Measurements from ENCODE around the gene C11orf54. TPM values are rescaled to one million over a fixed set of nuclear protein-coding genes. Genes with fewer than 3 reads are reported as not detected.
A peak's percentile ranks its signal among the peaks of the same experiment; 100 is the strongest.
"Not testable (repeated sequence)": the region's sequence is repeated elsewhere in the genome, so short reads cannot be mapped to it uniquely, and the experiment has no call there.

Gene C11orf54
- total RNA-seq, 1 donor from 2014 or later: 36.4 TPM

DNA sequence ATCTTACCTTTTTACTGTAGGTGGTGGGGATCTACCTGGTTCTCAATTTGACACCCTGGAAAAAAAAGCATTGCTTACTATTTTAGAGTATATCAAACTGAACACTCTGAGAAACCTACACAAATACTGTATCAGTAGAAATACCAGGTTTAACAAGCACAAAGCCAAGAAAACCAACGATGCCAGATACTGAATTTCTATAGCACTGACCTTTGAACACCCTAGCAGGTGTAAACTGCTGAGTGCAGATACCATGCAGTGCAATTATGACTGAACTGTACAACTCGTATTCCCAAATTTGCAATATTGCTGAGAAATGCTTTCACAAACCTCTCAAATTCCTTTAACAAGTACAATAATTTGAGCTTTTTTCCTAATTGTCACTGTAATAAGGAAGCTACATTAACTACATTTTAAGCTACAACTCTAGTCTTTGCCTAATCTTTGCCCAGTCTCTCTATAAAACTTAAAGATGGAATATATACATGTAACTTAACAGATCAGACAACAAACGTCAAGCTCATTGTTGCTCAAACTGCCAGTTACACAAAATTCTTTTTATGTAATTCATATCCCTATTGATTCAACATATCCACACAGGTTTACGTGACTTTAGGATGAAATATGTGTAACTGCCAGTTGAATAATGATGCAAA is 9.1 kb upstream of the C11orf54 start:
- DNase-seq (no peak), ATAC-seq (no peak)
- intact Hi-C loops (cut with micrococcal nuclease): loop anchor here (2.0 kb wide), 1 partner anchor 32 kb away; no protein-coding TSS in a partner anchor

DNA sequence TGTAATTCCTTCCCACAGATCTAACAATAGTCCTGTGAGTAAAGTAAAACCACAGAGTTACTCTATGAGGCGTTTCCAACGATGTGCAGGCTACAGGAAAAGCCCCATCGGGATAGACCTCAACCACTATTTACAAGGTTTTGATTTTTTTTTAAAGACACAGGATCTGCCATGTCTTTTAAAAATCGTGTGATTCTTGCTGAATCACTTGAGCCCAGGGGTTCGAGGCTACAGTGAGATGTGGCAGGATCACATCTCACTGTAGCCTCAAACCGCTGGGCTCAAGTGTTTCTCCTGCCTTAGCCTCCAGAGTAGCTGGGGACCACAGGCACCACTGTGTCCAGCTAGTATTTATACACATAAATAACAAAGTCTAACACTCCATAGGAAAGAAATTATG is 8.0 kb upstream of the C11orf54 start:
- intact Hi-C loops (cut with micrococcal nuclease): loop anchor here (2.0 kb wide), 1 partner anchor 31 kb away; no protein-coding TSS in a partner anchor
- no peak for DNase-seq
- no peak for ATAC-seq

DNA sequence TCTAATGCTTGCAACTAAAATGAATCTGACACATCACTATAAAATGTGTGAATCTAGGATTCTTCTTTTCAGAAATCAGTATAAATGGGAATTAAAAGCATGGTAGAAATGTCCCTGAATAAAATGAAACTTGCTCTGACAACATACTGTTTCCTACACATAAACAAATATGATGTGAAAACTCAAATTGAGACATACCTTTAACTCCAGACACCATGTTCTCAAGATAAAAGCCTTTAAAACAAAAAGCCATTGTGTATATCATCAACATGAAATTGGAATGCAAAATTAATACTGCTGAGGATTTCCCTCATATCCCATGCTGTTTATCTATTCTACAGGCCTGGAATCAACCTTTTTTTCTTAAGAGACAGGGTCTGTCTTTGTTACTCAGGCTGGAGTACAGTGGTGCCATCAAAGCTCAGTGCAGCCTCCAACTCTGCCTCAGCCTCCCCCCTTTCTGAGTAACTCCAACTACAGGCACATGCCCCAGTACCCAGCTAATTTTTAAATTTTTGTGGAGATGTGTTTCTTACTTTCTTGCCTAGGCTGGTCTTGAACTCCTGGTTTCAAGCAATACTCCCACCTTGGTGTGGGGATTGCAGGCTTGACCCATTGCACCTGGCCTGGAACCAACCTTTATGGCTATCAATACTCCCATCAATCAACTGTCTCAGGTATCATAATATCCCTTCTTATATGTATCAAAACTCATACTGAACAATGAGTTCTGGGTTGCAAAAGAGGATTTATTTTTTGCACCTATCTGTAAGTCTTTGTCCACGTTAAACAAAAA is 6.8 kb upstream of the C11orf54 start:
- intact Hi-C loops (cut with micrococcal nuclease): no loop called here
- ATAC-seq (no peak), DNase-seq (no peak)

DNA sequence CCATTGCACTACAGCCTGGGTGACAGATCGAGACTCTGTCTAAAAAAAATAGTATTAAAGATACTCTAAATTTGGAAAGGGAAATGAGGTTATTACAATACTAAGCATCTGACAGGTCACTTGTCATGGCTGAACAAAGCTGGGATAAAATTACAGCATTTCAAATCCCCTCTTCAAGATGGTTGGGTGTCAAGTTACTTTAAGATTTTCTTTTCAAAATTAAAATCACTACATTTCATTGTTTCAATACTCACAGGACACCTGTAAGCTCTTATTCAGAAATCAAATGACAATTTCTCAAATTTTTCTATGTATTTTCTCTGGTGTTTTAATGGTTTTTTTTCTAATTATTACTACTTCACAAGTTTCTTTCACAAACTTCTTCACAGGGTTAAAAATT is 5.8 kb upstream of the C11orf54 start:
- intact Hi-C loops (cut with micrococcal nuclease): no loop called here
- ATAC-seq (no peak), DNase-seq (no peak)

DNA sequence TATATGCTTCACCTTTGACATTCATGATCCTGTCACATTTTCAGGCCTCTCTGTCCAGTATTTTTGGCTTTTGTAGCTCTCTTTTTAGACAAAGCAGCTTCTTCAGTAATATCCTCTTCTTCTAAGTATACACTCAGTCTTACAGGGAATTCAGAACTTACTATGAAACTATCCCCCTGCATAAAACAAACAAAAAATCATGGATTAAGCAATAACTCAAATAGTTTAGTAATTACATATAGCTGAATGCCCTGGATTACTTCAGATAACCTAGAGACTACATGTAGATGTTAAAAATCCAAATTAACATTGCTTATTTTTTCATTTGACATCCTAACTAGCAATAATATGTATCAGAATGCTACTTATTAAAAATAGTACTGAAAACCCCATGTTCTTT is 5.3 kb upstream of the C11orf54 start:
- DNase-seq (no peak), ATAC-seq (no peak)
- intact Hi-C loops (cut with micrococcal nuclease): no loop called here

DNA sequence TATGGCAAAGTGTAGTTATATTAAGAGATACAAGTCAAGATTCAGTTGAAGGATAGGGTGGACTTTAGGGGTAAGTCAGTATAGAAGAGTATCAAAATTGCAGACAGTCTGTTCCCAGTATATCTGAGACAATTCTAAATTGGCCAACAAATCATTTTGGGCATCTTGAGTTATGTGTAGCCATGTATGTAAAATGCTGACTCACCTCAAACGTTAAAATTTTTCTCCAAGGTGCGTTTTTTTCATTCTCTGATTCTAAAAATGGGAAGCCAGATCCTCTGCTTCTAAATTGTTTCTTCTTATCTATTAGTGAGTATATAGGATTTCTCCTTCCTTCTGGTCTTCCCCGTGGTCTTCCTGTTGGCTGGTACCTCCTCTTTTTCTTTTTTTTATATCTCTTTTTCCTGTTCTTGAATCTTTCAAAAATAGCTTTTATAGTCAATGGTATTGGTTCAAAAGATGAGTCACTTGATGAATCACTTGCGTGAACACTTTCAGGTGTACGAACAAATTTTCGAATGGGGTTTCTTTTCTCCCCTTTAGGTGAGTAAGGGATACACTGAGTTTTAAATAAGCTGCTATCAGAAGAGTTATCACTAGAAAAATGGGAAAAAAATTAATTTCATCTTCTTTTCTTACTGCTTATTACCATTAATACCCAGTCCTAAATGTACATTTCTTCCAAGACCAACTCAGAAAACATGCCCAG is 3.4 kb upstream of the C11orf54 start:
- DNase-seq (no peak), ATAC-seq (no peak)
- intact Hi-C loops (cut with micrococcal nuclease): no loop called here

DNA sequence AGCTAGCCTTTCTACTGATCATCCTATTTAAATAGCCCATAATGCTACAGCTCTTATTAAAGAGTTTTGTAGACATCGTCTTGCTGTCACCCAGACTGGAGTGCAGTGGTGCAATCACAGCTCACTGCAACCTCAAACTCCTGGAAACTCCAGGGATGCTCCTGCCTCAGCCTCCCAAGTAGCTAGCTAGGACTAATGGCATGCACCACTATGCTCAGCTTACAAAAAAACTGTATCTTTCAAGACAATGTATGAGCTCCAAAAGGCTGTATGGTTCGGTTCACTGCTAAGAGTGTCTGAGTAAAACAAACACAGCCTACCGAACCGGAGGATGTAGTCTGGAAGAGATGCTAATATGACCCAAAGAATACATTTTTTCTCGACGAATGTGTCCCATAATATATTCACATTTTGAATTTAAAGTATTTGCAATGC is 2.8 kb upstream of the C11orf54 start:
- DNase-seq: no peak
- no peak for ATAC-seq
- intact Hi-C loops (cut with micrococcal nuclease): no loop called here

DNA sequence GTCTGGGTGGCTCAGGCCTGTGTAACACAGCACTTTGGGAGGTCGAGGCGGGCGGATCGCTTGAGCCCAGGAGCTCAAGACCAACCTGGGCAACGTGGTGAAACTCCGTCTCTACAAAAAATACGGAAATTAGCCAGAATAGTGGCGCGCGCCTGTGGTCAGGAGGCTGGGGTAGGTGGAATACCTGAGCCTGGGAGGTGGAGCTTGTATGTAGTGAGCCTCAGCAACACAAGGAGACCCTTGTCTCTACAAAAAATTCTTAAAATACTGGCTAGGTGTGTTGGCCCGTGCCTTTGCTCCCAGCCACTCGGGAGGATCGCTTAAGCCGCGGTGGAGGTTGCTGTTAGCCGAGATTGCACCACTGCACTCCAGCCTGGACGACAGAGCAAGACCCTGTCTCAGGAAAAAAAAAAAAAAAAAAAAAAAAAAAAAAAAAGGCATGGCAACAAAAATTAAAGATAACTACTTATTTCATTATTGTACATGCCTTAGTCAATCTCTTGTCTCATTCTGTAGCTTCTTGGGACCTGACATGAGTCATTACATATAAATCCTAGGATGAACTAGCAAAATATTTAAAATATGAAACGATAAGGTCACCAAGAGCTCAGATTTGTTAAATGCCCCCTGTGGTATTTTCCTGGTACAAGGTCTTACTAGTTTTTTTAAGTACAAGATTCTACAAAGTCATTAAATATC is 1.3 kb upstream of the C11orf54 start:
- no peak for ATAC-seq
- intact Hi-C loops (cut with micrococcal nuclease): loop anchor here (5.0 kb wide), 1 partner anchor 42 kb away; the partner anchor contains the start of gene MED17
- DNase-seq: no peak

DNA sequence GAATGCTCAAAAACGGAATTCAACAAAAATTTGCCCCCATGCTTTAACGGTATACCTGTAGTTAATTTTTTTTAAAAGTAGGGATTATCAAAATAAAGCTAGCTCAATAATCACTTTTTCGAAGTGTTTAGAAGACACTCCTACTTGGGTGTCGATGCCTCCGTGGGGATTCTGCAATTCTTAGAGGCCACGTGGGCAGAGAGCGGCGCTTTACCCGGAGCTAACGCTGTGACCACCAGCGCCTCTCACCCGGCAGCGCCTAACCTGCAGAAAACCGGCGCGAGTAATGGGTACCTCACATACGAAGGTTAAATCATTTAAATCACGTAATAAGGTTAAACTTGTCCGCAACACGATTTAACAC is 760 bp upstream of the C11orf54 start:
- intact Hi-C loops (cut with micrococcal nuclease): loop anchor here (5.0 kb wide), 1 partner anchor 42 kb away; the partner anchor contains the start of gene MED17
- peak; percentile 67 for DNase-seq
- ATAC-seq: peak; percentile 66

DNA sequence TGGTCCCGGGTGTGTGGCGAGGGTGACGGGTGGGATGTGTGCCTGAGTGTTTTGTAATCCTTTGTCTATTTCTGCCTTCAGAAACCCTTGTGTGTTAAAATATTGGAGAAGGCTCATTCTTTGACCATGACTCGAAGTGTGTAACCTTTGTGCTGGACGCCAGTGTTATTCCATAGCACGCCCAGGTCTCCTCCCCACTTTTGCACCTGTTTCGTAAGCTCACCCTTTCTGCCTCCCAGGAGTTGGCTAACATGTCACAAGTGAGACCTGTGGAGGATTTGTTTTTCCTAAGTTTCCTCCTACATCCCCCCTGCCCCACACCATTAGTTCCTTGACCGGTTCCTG is 382 bp downstream of the C11orf54 start:
- peak; percentile 56 for ATAC-seq
- DNase-seq: no peak
- intact Hi-C loops (cut with micrococcal nuclease): loop anchor here (5.0 kb wide), 1 partner anchor 40 kb away; the partner anchor contains the start of gene MED17

DNA sequence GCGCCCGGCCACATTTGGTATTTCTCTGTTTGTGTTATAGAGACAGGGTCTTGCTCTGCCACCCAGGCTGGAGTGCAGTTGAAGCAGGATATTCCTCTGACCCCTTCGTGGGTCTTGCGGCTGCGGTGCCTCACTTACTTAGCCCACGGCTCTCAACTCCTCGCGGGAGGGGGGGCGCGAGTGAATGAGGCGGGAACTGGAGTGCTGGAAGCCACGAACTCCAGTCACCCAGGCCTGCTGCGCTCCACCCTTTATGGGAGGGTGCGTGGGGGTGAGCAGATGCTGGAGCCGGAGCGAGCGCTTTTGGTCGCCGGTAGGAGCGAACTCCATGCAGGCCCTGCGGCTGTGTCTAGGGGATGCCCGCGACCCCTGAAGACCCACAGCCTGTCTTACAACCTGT is 1.8 kb downstream of the C11orf54 start:
- DNase-seq (peak; percentile 32), ATAC-seq (no peak)
- intact Hi-C loops (cut with micrococcal nuclease): loop anchor here (5.0 kb wide), 1 partner anchor 39 kb away; the partner anchor contains the start of gene MED17

DNA sequence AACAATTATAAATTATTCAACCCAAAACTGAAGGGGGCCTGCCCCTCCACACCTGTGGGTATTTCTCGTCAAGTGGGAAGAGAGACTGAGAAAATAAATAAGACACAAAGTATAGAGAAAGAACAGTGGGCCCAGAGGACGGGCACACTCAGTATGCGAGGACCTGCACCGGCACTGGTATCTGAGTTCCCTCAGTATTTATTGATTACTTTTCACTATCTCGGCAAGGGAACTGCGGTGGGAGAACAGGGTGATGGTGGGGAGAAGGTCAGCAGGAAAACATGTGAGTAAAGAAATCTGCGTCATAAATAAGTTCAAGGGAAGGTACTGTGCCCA is 3.2 kb downstream of the C11orf54 start:
- ATAC-seq (no peak), DNase-seq (no peak)
- intact Hi-C loops (cut with micrococcal nuclease): loop anchor here (5.0 kb wide), 1 partner anchor 38 kb away; the partner anchor contains the start of gene MED17

DNA sequence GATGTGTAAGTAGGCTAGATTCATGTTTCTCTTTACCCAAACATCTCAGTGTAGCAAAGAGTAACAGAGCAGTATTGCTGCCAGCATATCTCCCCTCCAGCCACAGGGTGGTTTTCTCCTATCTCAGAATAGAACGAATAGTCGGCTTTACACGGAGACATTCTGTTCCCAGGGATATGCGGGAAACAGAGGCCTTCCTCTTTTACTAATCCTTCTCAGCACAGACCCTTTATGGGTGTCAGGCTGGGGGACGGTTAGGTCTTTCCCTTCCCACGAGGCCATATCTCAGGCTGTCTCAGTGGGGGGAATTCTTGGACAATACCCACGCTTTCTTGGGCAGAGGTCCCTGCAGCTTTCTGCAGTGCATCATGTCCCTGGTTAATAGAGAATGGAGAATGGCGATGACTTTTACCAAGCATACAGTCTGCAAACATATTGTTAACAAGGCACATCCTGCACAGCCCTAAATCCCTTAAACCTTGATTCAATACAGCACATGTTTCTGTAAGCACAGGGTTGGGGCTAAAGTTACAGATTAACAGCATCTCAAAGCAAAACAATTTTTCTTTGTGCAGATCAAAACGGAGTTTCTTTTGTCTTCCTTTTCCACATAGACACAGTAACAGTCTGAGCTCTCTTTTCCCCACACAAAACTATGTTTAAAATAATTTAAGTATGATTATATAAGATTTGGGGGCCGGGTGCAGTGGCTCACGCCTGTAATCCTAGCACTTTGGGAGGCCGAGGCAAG is 3.7 kb downstream of the C11orf54 start:
- DNase-seq; ATAC-seq; intact Hi-C loops (cut with micrococcal nuclease): not testable (repeated sequence)

DNA sequence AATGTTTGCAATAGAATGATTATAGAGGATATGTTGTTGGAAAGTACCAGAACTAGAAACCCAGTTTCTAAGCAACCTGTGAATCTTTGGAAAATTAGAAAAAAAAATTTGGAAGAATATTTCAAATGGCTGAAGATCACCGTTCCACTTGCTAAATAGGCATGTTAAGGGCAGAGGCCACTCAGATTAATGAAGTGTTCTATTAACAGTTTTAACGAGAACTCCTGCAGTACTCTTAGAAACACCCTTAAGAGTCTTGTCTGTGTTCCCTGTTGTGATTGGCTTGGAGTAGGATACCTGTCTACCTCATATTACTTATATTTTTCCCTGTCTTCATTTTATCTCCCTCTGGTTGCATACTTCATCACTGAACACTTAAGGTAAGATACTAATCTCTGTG is 4.6 kb downstream of the C11orf54 start:
- ATAC-seq (no peak), DNase-seq (no peak)
- intact Hi-C loops (cut with micrococcal nuclease): no loop called here

DNA sequence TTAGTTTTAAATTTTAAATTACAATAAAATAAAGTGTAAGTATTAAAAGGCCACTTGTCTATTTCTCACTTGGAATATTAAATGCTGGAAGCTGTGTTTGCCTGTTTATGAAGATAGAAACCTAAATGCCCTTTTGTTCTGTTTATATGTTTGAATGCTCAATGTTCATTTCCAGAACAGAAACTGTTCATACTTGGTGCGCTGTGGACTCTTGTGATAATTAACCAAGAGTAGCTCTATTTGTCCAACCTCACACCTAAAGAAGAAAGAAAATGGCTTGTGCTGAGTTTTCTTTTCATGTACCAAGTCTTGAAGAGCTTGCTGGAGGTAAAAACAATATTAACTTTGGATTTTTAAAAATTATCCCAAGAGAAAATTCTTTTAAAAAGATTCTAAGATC is 5.7 kb downstream of the C11orf54 start:
- ATAC-seq (no peak), DNase-seq (no peak)
- intact Hi-C loops (cut with micrococcal nuclease): no loop called here

DNA sequence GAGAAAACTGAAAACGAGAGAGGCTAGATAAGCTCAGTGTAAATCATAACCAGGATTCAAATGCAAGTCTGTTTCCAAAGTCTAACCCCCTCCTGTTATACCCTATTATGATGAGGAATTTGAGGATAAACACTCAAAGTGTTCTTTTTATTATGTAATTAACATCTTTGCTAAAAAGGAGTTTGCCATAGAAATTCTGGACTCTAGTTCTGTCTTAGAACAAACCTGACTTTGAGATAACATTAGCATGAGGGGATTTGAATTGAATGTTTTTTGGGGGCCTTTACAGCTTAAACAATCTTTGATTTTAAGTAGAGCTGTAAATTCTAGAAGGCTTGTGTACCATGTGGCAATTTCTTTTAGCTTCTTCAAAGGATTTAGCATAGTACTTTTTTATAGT is 9.5 kb downstream of the C11orf54 start:
- intact Hi-C loops (cut with micrococcal nuclease): no loop called here
- DNase-seq: no peak

DNA sequence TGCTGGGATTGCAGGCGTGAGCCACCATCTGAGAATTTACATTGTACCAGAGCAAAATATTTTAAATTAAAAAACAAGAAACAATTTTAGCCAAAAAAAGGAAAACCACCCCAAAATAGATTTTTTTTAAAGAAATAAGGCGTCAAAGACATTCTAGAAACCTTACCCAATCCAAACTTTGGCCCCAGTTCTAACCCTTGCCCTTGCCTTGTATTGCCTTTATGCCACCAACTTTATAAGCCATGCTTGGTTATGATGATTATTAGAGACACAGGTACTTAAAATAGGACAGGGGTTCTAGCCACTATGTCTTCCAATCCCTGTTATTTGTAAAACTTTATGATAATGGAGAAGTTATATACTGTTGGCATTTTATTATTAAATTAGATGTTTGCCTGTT is 11.8 kb downstream of the C11orf54 start:
- intact Hi-C loops (cut with micrococcal nuclease): no loop called here
- DNase-seq: no peak

More for the DNA sequence above, 9.5 kb downstream of the C11orf54 start:
- no peak for ATAC-seq

DNA sequence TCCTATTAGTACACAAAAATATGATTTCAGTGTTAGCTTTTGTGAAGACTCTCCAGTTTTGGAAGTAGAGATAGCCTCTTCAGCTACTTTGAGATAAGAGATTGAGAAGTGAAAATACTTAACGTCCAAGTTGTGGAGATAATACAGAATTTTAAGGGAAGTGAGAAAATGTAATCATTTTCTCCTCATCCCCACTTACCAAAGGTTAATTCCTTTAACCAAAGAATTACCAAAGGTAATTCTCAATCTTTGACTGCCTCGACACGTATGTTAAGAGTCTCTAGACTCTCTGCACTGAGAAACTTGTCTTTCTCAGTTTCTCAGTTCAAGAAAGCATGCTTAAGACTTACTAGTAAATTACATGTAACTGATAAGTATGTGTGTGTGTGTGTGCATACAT is 15.3 kb downstream of the C11orf54 start:
- DNase-seq: no peak
- no peak for ATAC-seq
- intact Hi-C loops (cut with micrococcal nuclease): no loop called here

More for the DNA sequence above, 11.8 kb downstream of the C11orf54 start:
- no peak for ATAC-seq

DNA sequence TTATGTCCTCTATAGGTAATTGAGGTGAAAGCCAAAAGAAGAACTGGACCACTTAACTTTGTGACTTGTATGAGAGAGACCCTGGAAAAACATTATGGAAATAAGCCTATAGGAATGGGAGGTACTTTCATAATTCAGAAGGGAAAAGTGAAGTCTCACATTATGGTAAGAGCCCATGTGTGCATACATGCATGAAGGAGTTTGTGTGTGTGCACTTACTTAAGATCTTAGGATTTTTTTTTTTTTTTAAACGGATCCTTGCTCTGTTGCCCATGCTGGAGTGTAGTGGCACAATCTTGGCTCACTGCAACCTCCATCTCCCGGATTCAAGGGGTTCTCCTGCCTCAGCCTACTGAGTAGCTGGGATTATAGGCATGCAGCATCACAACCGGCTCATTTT is 15.8 kb downstream of the C11orf54 start:
- ATAC-seq: no peak
- intact Hi-C loops (cut with micrococcal nuclease): no loop called here
- no peak for DNase-seq
